HG03175 (cell line): ENCODE data around the gene CCDC106.

Source experiments
- ATAC-seq: cut with Tn5 transposase; IDR thresholded peaks from one replicate; pipeline ENCODE4 v1.9.1; 2021; ENCODE audit warnings: mild to moderate bottlenecking, moderate library complexity; ENCODE audit not compliant: unreplicated experiment

CCDC106 gene

DNA sequence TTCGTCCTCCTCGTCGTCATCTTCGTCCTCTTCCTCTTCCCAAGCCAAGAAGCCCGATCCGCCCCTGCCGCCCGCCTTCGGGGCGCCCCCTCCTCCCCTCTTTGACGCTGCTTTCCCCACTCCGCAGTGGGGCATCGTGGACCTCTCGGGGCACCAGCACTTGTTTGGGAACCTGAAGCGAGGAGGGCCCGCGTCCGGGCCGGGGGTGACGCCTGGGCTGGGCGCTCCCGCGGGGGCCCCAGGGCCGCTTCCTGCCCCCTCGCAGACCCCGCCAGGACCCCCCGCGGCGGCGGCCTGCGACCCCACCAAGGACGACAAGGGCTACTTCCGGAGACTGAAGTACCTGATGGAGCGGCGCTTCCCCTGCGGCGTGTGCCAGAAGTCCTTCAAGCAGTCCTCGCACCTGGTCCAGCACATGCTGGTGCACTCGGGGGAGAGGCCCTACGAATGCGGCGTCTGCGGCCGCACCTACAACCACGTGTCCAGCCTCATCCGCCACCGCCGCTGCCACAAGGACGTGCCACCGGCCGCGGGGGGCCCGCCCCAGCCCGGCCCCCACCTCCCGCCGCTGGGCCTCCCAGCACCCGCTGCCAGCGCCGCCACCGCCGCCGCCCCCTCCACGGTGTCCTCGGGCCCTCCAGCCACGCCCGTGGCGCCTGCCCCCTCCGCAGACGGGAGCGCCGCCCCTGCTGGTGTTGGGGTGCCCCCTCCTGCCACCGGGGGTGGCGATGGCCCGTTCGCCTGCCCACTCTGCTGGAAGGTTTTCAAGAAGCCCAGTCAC is 33.9 kb upstream of the CCDC106 start:
- ATAC-seq: no peak

DNA sequence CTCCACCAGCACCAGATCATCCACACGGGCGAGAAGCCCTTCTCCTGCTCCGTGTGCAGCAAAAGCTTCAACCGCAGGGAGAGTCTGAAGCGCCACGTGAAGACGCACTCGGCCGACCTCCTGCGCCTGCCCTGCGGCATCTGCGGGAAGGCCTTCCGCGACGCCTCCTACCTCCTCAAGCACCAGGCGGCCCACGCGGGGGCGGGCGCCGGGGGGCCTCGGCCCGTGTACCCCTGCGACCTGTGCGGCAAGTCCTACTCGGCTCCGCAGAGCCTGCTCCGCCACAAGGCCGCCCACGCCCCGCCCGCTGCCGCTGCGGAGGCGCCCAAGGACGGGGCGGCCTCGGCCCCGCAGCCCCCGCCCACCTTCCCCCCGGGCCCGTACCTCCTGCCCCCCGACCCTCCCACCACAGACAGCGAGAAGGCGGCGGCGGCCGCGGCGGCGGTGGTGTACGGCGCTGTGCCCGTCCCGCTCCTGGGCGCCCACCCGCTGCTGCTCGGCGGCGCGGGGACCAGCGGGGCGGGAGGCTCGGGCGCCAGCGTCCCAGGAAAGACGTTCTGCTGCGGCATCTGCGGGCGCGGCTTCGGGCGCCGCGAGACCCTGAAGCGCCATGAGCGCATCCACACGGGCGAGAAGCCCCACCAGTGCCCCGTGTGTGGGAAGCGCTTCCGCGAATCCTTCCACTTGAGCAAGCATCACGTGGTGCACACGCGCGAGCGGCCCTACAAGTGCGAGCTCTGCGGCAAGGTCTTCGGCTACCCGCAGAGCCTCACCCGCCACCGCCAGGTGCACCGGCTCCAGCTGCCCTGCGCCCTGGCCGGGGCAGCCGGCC is 33.1 kb upstream of the CCDC106 start:
- ATAC-seq: no peak

GRCh38 chr19:55615543-55616394 is 32.2 kb upstream of the CCDC106 start:
- no peak for ATAC-seq

DNA sequence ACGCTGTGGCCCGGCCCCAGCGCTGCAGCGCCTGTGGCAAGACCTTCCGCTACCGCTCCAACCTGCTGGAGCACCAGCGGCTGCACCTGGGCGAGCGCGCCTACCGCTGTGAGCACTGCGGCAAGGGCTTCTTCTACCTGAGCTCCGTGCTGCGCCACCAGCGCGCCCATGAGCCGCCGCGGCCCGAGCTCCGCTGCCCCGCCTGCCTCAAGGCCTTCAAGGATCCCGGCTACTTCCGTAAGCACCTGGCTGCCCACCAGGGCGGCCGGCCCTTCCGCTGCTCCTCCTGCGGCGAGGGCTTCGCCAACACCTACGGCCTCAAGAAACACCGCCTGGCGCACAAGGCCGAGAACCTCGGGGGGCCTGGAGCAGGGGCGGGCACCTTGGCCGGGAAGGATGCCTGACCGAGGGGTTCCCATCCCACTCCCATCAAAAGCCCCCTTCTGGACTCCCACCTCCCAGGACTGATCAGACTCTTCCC is 31.6 kb upstream of the CCDC106 start:
- no peak for ATAC-seq

GRCh38 chr19:55617426-55617825 is 30.6 kb upstream of the CCDC106 start:
- ATAC-seq: no peak

- ATAC-seq: no peak
Measured at GRCh38 chr19:55618426-55618825, 29.6 kb upstream of the CCDC106 start.

DNA sequence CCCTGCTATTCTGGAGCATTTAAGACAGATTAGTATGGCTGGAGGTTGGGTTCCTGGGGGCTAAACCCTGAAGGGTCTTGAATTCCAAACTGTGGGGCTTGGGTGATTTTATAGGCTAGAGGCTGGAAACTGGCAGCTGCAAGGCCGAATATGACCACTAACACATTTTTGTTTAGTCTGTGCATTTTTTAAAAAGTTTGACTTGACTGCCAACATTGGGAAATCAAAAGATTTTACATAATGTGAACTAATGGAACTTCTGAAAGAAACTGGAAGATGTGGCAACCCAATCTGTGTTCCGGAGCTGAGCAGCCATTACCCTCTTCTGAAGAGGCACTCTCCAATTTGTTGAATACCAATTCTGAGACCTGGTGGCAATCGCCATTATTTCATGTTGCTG is 28.7 kb upstream of the CCDC106 start:
- ATAC-seq: no peak

GRCh38 chr19:55620410-55621204 is 27.4 kb upstream of the CCDC106 start:
- ATAC-seq: no peak

GRCh38 chr19:55621205-55621672 is 26.8 kb upstream of the CCDC106 start:
- no peak for ATAC-seq

DNA sequence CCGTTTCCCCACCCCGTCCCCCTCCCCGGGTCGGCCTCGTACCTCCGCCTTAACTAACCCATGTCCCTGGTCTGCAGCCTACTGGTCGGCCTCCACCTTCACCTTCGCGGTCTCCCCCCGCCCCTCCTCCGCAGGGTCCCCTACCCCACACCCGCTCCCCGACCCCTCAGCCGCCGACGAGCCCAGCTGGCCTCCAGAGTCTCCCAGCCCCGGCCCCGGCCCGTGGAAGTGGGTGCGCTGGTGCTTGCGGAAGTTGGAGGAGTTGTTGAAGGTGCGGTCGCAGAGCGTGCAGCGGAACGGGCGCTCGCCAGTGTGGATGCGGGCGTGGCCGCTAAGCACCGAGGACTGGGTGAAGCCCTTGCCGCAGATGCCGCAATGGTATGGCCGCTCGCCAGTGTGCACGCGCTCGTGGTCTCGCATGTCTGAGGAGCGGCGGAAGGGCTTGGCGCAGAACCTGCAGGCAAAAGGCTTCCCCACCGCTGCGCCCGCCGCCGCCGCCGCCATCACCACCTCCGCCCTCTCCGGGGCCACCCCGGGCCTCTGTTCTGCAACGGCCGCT is 26.3 kb upstream of the CCDC106 start:
- no peak for ATAC-seq

- no peak for ATAC-seq
Measured at GRCh38 chr19:55622242-55622969, 25.6 kb upstream of the CCDC106 start.

DNA sequence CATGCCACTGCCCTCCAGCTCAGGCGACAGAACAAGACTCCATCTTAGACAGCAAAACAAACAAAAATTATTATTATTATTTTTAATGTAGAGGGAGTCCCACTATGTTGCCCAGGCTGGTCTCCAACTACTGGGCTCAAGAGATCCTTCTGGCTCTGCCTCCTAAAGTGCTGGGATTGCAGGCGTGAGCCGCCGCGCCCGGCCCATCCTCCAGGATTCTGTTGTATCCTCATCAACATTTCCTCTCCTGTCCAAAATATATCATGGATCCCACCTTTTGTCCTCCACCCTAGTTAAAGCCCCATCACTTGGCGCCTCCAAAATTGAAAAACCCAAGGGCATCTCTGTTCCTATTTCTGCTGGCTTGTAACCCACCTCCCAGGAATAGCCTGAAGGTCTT is 24.9 kb upstream of the CCDC106 start:
- ATAC-seq: no peak

- ATAC-seq: no peak
Measured at GRCh38 chr19:55623561-55623960, 24.5 kb upstream of the CCDC106 start.

DNA sequence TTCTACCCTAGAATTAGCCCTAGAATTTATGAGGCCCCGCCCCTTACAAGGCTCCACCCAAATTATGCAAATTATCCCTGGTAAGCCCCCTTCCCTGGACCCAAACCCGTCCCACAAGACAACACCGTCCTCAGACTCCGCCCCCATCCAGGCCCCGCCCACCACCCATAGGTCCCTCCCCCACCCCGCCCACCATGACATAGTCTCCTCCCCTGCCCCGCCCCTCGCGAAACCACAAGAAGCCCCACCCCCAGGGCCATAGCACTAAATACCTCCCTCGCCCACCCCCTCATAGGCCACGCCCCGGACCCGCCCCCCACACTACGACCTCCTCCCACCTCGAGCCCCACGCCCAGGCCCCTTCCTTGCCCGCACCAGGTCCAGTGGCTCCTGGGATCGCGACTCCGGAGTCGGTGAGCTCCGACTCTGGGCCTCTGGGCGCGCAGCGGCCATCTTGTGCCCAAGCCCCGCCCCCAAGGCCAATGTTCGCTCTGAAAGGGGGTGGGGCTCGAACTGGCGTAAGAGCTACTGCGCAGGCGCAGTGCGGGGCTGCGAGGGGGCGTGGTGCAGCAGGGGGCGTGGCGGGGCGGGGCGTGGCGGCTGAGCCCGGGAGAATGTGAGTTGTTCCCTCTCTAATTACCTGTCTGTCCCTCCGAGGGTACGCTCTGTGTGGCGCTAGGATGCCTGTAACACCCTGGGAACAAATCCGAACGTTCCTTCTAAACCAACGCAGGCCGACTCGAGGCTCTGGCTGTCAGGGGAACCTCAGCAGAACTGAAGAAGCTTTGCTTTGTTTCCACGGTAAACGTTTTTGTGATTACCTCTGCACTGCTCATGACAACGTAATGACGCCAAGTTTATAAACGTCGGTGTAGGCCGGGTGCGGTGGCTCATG is 23.7 kb upstream of the CCDC106 start, which contains the start of gene ZNF784:
ZNF784 (minus strand) TSS at position 458 of the 895 bp plus-strand sequence; CDS start at position 453, 5 bp downstream.
- ATAC-seq: peak; percentile 57

DNA sequence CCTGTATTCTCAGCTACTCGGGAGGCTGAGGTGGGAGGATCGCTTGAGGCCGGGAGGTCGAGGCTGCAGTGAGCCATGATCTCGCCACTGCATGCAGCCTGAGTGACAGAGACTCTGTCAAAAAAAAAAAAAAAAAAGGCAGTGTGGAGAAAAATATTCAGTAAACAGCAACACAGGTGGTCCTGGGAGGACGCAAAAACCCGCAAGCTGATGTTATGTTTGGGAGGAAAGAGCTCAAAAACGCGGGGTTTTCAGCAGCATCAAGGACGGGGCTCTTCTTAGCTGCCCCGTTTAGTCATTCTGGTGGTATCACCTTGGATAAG is 23.0 kb upstream of the CCDC106 start:
- no peak for ATAC-seq

DNA sequence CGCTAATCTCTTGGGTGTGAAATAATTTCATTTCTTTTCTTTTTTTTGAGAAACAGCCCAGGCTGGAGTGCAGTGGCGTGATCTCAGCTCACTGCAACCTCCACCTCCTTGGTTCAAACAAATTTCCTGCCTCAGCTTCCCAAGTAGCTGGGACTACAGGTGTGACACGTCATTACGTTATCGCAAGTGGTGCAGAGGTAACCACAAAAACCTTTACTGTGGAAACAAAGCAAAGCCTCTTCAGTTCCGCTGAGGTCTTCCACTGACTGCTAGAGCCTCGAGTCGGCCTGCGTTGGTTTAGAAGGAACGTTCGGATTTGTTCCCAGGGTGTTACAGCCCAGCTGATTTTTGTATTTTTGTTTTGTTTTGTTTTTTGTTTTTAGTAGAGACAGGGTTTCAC is 21.7 kb upstream of the CCDC106 start:
- no peak for ATAC-seq

- no peak for ATAC-seq
Measured at GRCh38 chr19:55632463-55632834, 15.6 kb upstream of the CCDC106 start.

- no peak for ATAC-seq
Measured at GRCh38 chr19:55633861-55634260, 14.2 kb upstream of the CCDC106 start.
